HG02943 (cell line): Measurements from ENCODE around the gene IGF2BP3.

Experiments
- ATAC-seq: cut with Tn5 transposase; IDR thresholded peaks from one replicate; pipeline ENCODE4 v1.9.1; 2021; ENCODE audit warnings: mild to moderate bottlenecking, low read depth, moderate library complexity; ENCODE audit not compliant: unreplicated experiment

Gene IGF2BP3

GRCh38 chr7:23276947-23277346, 193.3 kb downstream of the IGF2BP3 start:
- ATAC-seq: no peak

DNA sequence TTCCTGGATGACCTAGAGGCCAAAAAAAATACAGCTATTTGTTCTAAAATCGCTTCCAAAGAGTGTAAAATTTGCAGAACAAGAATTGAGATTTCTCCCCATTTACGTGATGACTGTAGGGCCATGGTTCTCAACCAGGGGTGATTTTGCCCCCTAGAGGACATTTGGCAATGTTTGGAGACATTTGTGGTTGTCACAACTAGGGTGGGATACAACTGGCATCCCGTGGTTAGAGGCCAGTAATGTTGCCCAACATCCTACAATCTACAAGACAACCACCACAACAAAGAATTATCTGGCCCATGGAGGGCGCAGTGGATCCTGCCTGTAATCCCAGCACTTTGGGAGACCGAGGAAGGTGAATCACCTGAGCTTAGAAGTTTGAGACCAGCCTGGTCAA, 193.9 kb downstream of the IGF2BP3 start:
- no peak for ATAC-seq

GRCh38 chr7:23275912-23276311, 194.4 kb downstream of the IGF2BP3 start:
- no peak for ATAC-seq

- ATAC-seq: peak; percentile 97
Observed at GRCh38 chr7:23273141-23273599, 197.1 kb downstream of the IGF2BP3 start.

DNA sequence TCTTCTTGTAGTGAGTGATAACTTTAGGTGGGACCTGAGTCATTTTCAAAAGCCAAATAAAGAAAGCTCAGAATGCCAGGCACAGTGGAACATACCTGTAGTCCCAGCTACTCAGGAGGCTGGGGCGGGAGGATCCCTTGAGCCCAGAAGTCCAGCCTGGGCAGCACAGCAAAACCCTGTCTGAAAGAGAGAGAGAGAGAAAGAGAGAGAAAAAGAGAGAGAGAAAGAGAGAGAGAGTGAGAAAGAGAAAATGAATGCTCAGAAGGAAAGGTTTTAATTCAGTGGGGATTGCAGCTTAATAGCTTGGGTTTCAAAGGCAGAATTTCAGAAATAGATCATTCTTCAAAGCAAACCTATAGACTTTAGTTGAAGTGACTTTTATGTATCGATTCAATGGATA, 198.0 kb downstream of the IGF2BP3 start:
- ATAC-seq: no peak

GRCh38 chr7:23268746-23269145, 201.5 kb downstream of the IGF2BP3 start:
- ATAC-seq: no peak

DNA sequence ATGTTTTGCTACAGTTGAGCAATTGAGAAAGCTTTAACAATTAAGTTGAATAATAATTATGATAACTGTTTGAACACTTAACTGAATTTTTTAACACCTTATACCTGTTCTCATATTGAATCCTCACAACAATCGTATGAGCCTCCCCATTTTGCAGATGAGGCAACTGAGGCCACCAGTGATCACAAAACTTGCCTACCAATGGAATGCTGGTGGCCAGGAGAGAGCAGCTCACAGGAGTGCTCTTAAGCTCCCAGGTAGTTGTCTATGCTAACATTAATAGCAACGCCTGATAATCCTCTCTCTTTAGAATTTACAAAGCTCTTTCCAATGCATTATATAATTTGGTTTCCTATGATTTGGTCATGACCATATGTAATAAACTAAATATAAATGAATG, 202.1 kb downstream of the IGF2BP3 start:
- ATAC-seq: no peak

- ATAC-seq: no peak
Observed at GRCh38 chr7:23267357-23267756, 202.9 kb downstream of the IGF2BP3 start.

- ATAC-seq: no peak
Observed at GRCh38 chr7:23266918-23267317, 203.4 kb downstream of the IGF2BP3 start.

GRCh38 chr7:23264916-23265458, 205.3 kb downstream of the IGF2BP3 start:
- ATAC-seq: no peak

DNA sequence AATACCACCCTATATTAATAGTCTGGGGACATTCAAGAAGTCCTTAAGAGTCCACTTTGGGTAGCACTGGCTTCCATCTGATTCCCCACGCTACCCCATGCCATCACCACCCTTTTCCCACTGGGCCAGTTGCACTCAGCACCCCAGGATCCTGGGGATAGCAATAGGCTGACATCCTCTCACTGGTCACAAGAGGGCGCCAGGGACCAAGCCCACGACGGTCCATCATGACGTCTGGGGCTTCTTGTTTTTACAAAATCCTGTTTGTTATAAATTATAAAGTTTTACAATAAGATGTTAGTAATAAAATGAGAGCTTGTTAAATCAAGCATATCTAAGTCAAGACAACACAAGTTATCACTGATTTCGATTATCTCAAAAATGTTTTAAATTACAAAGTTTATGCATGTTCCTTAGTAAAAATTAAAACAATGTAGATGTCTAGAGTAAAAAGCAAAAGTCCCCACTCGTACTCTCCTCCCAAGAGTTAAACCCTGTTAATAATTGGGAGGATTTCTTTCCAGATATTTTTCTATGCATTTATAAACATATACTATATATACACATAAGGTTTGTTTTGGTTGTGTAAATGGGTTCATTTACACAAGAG, 208.3 kb downstream of the IGF2BP3 start:
- no peak for ATAC-seq

DNA sequence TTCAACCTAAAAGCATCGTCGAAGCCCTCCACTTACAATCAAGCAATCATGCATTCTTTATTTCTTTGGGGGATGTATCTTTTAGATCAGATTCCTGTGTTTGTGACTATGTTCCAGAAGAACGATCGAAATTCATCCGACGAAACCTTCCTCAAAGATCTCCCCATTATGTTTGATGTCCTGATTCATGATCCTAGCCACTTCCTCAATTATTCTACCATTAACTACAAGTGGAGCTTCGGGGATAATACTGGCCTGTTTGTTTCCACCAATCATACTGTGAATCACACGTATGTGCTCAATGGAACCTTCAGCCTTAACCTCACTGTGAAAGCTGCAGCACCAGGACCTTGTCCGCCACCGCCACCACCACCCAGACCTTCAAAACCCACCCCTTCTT, 209.9 kb downstream of the IGF2BP3 start:
- no peak for ATAC-seq
